GM19463 (cell line): Measurements from ENCODE around the gene IFRD1.
"Not testable (repeated sequence)": the region's sequence is repeated elsewhere in the genome, so short reads cannot be mapped to it uniquely, and the experiment has no call there.

Experiments
- ATAC-seq: cut with Tn5 transposase; IDR thresholded peaks from one replicate; pipeline ENCODE4 v1.9.1; 2021; ENCODE audit warnings: mild to moderate bottlenecking, moderate library complexity; ENCODE audit not compliant: unreplicated experiment

IFRD1 gene

DNA sequence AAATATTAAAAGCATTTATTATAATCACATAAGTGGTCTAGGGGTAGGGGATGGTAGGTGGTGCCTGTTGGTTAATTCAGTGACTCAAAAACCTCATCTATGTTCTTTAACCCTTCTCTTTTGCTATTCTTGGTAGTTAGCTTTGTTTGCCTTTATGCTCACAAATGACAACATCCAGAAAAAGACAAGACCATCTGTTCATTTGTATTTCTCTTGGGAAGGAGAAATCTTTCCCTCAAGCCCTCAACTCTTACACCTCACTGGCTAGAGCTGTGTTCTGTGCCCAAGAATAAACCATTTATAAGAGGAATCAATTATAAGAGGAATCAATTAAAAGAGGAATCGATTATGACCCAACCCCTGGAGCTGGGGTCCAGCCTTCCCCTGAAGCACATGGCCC, 10.8 kb upstream of the IFRD1 start:
- no peak for ATAC-seq

DNA sequence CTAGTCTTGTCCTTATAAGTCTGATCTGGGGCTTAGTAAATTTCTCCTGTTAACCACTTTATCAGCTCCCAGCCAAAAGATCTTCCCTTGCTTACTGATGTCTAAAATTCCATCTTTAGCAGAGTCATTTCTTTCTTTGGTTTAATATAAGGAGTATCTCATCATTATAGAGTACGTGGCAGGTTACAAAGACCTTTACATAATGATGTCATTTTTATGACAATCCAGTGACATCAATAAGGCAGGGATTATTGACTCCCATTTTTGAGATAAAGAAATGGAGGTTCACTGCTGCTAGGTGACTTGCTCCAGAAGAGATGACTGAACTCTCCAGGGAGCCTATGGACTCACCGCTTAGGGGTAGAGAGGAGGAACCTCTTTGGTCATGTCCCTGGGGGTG, 8.1 kb upstream of the IFRD1 start:
- ATAC-seq = no peak

GRCh38 chr7:112444505-112444904, 5.8 kb upstream of the IFRD1 start:
- ATAC-seq = no peak

- ATAC-seq = no peak
Measured at GRCh38 chr7:112446431-112446830, 3.8 kb upstream of the IFRD1 start.

GRCh38 chr7:112447406-112447805, 2.9 kb upstream of the IFRD1 start:
- ATAC-seq = no peak

GRCh38 chr7:112448381-112448780, 1.9 kb upstream of the IFRD1 start:
- no peak for ATAC-seq

DNA sequence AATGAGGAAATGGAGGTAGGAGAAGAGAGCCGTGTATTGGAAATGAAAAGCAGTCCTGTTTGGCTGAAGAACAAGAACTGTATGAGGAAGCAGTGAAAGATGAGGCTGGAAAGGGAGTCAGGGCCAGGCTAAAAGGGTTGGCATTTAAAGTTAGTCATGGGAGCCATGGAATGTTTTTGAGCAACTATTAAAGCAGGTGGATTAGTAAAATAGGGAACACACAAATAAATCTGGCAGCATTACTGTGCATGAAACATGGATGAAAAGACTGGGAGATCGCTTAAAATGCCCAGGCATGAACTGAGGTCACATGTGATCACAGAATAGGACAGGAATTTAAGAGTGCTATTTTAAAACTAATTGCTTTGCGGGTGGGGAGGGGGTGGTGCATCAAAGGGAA, 1.4 kb upstream of the IFRD1 start:
- no peak for ATAC-seq

DNA sequence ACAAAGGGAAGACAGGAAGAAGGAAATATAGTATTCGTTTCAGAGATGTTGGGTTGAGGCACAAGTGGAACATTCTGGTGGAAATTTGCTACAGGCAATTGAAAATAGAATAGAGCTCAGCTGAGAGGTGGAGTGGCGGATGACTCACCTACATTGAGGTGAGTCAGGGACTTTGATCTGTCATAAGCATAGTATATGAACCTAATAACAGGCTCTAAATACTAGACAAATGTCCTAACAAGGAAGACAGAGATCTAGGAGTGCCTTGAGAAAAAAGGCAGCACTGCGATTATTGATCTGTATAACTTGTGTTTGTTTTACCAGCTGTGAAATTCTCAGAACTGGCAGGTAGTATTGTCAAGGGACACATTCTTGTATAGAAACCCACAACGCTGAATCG, 907 bp upstream of the IFRD1 start:
- no peak for ATAC-seq

- ATAC-seq = peak; percentile 74
Measured at GRCh38 chr7:112450807-112451761, 824 bp downstream of the IFRD1 start.

- ATAC-seq = no peak
Measured at GRCh38 chr7:112452102-112452888, 2.0 kb downstream of the IFRD1 start.

GRCh38 chr7:112453505-112454171, 3.4 kb downstream of the IFRD1 start:
- ATAC-seq = no peak

DNA sequence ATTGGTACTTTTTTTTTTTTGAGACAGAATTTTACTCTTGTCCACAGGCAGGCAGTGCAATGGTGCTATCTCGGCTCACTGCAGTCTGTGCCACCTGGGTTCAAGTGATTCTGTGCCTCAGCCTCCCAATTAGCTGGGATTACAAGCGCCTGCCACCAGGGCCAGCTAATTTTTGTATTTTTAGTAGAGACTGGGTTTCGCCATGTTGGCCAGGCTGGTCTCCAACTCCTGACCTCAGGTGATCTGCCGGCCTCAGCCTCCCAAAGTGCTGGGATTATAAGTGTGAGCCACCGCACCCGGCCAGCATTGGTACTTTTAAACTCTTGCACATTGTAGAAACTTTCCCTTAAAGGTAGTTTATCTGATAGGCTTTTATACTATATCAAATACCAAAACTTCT, 3.9 kb downstream of the IFRD1 start:
- not testable (repeated sequence) for ATAC-seq

DNA sequence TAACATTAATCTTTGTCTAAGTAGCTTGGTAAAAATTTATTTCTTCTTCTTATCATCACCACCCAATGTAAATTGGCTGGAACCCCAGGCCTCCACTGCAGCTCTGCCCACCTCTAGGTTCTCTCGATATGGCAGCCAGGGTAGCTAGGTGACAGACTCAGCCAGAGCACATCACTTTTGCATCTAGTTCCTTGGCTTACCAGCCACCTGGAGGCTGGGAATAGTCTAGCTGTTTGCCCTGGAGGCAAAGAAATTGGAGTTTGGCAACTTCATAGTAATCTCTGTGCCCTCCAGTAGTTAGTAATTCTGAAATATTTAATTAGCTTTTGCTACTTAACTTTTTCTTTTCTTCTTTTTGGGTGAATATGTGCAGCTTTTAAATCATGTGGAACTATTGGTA, 9.4 kb downstream of the IFRD1 start:
- ATAC-seq = no peak

DNA sequence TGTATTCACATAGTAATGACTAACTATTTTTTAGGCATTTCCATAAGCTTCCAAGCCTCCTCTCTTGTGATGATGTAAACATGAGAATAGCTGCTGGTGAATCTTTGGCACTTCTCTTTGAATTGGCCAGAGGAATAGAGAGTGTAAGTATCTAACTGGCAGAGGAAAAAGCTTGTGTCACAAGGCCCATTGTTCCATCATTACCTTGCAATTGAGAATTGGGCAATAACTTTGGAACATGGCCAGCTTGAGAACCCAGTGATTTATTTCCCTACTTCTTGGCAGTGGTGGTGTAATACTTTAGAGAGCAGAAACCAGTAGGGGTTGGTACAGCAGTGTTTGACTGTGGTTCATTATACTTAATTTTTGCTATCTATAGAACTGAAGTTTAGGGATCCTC, 12.0 kb downstream of the IFRD1 start:
- no peak for ATAC-seq

DNA sequence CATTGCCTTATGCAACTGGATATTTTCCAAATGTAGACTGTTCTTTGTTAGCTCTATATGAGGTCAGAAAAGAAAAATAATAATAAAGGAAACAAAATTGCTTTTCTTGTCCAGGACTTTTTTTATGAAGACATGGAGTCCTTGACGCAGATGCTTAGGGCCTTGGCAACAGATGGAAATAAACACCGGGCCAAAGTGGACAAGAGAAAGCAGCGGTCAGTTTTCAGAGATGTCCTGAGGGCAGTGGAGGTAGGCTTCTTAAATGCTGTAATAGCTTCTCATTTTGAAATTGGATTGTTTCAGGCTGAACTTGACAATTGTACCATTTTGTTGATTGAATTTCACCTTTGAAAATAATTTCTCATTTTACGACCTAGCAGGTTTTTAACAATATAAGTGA, 17.6 kb downstream of the IFRD1 start:
- ATAC-seq = no peak

DNA sequence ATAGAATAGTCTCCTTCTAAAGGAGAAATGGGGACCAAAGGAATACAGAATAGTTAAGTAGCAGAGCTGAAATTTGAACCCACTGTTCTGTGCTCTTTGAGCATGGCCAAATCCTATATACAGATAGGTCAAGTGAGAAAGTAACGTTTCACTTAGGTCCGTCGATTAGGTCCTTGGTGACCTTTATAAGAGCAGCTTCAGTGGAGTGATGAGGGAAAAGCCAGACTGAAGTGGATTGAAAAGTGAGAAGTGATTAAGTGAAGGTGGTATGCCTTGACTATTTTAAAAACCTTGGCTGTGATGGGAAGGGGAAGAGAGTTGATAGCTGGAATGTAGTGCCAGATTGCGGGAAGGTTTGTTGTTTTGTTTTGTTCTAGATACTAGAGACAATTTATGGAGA, 19.9 kb downstream of the IFRD1 start:
- ATAC-seq = no peak

DNA sequence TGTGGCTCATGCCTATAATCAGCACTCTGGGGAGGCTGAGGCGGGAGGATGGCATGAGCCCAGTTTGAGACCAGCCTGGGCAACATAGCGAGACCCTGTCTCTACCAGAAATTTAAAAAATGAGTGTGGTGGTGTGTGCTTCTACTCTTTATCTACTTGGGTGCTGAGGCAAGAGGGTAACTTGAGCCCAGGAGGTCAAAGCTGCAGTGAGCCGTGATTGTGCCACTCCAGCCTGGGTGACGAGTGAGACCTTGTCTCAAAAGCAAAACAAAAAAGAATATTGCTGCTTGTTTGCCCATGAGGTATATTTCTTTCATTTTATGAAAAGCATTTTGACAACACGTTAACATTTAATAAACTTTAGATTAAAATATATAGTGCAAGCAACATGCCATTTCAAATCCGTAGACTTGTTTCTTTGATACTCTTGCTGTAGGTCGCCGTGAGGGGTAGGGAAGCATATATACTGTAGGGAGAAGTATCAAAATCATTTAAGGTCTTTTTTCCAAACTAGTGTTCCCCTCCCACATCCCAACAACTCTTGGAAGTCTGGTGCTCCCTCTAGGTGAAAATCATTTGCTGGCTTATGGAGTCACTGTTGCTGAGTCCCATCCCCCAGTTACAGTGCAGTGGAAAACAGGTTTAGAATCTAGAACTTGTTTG, 26.3 kb downstream of the IFRD1 start:
- no peak for ATAC-seq

GRCh38 chr7:112481121-112481736, 31.0 kb downstream of the IFRD1 start:
- no peak for ATAC-seq

GRCh38 chr7:112481833-112482670, 31.8 kb downstream of the IFRD1 start:
- ATAC-seq = no peak
